NCI-H526 treated with DMSO at 0.1 percent for 48 hours (cell line): Measurements from ENCODE around the gene KNDC1.
"Not testable (repeated sequence)": the region's sequence is repeated elsewhere in the genome, so short reads cannot be mapped to it uniquely, and the experiment has no call there.

Experiments used
- DNase-seq: peaks from one replicate; lab custom pipeline; 2025; lab: John Stamatoyannopoulos, UW

Gene KNDC1

DNA sequence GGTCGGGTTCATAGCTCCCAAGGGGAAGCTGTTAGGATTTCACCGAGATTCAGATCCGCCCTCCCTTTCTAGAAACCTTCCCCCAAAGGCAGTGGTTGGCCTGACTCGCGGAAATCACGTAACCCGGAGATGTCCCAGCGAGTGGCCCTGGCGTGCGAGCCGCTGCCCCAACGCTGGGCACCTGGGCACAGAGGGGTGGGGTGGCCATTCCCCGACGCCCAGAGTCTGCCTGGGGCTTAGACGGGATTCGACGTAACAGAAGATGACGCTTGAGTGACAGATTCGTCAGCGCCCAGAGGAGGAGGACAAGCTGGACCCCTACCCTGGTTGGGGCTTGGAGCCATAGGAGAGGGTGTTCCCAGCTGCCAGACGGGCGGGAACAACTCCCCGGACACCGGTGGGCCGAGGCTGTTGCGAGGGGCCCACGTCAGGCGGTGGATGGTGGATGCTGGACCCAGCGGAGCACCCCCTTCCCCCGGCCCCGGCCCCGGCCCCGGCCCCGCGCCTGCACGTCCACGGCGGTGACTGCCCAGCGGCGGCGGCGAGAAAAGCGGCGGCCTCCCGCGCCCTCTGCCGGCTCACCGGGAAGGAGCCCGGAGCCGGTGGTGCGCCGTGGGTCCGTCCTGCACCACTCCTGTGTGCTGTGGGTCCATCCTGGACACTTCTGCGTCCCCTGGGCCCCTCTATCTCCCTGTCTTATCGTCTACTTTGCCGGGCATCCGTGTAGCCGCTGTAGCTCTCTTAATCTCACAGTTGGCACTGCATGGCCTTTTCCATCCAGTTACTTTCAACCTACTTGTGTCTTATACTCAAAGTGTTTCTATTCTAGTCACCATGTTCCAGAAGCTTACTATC is 35.4 kb upstream of the KNDC1 start:
- no peak for DNase-seq

DNA sequence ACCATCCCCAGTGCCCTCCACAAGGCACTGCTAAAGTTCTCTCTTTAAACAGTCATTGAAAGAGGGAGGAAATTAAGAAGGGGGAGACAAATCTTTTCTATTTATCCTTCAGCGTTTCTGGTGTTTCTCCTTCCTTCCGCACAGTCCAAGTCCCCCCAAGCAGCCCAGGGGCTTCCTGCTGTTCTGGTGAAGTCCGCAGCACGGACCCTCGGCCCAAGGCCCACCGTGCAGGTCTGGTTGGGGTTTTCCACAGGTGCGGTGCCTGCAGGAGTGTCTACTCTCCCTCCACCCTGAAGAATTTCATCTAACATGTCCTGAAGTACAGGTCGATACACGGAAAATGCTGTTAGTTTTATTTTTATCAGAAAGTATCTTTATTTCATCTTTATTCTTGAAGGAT is 34.1 kb upstream of the KNDC1 start:
- no peak for DNase-seq

- no peak for DNase-seq
These were observed 33.4 kb upstream of the KNDC1 start for GRCh38 chr10:133126431-133127290.

- no peak for DNase-seq
These were observed 32.5 kb upstream of the KNDC1 start for GRCh38 chr10:133127291-133128125.

DNA sequence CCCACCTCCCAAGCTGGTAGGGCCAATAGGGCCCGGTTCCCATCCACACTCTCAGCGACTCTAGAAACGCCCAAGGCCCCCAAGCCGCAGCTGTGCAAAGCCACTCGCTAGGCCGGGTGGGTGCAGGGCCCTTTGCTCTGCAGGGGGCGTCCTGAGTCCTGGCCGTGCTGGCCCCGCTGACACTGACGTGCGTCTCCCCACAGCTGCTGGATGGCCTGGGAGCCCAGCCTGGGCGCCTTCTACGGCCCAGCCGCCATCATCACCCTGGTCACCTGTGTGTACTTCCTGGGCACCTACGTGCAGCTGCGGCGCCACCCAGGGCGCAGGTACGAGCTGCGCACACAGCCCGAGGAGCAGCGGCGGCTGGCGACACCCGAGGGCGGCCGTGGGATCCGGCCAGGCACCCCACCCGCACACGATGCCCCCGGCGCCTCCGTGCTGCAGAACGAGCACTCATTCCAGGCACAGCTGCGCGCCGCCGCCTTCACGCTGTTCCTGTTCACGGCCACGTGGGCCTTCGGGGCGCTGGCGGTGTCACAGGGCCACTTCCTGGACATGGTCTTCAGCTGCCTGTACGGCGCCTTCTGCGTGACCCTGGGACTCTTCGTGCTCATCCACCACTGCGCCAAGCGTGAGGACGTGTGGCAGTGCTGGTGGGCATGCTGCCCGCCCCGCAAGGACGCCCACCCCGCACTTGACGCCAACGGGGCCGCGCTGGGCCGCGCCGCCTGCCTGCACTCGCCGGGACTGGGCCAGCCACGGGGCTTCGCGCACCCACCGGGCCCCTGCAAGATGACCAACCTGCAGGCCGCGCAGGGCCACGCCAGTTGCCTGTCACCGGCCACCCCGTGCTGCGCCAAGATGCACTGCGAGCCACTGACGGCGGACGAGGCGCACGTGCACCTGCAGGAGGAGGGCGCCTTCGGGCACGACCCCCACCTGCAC is 31.6 kb upstream of the KNDC1 start:
- DNase-seq: no peak

- DNase-seq: no peak
These were observed 30.8 kb upstream of the KNDC1 start for GRCh38 chr10:133129071-133129858.

- DNase-seq: no peak
These were observed 30.0 kb upstream of the KNDC1 start for GRCh38 chr10:133129859-133130495.

GRCh38 chr10:133130602-133131001 is 29.4 kb upstream of the KNDC1 start:
- no peak for DNase-seq

- DNase-seq: no peak
These were observed 29.0 kb upstream of the KNDC1 start for GRCh38 chr10:133131053-133131452.

- no peak for DNase-seq
These were observed 28.1 kb upstream of the KNDC1 start for GRCh38 chr10:133131734-133132472.

- DNase-seq: no peak
These were observed 27.3 kb upstream of the KNDC1 start for GRCh38 chr10:133132473-133133291.

GRCh38 chr10:133133471-133134231 is 26.4 kb upstream of the KNDC1 start:
- DNase-seq: no peak

- no peak for DNase-seq
These were observed 25.5 kb upstream of the KNDC1 start for GRCh38 chr10:133134411-133135115.

GRCh38 chr10:133135116-133135465 is 24.9 kb upstream of the KNDC1 start:
- no peak for DNase-seq

GRCh38 chr10:133137486-133138145 is 22.4 kb upstream of the KNDC1 start:
- DNase-seq: not testable (repeated sequence)

- DNase-seq: no peak
These were observed 20.4 kb upstream of the KNDC1 start for GRCh38 chr10:133139551-133140065.
